Activated CD8-positive, alpha-beta memory T cell treated with anti-CD3 and anti-CD28 coated beads, Interleukin-2, amount 50 U/mL, for 48 hours (primary cell): ENCODE measurements around the gene WIPF3.

ENCODE experiments used
- DNase-seq: peaks from one replicate; pipeline ENCODE4 v3.0.0-alpha.2; 2020

Gene WIPF3

GRCh38 chr7:29919790-29920189, 113.5 kb downstream of the WIPF3 start:
- no peak for DNase-seq

- DNase-seq: no peak
These were observed 114.2 kb downstream of the WIPF3 start for GRCh38 chr7:29920491-29920890.

GRCh38 chr7:29921404-29922010, 115.2 kb downstream of the WIPF3 start:
- DNase-seq: peak; percentile 59

- DNase-seq: no peak
These were observed 116.8 kb downstream of the WIPF3 start for GRCh38 chr7:29922921-29923700.

GRCh38 chr7:29924006-29924405, 117.7 kb downstream of the WIPF3 start:
- no peak for DNase-seq

GRCh38 chr7:29924684-29925083, 118.4 kb downstream of the WIPF3 start:
- DNase-seq: no peak

- DNase-seq: no peak
These were observed 119.9 kb downstream of the WIPF3 start for GRCh38 chr7:29926216-29926615.

GRCh38 chr7:29926741-29927140, 120.4 kb downstream of the WIPF3 start:
- DNase-seq: no peak

GRCh38 chr7:29929018-29929807, 122.9 kb downstream of the WIPF3 start:
- DNase-seq: no peak

- DNase-seq: no peak
These were observed 128.8 kb downstream of the WIPF3 start for GRCh38 chr7:29935111-29935510.

GRCh38 chr7:29937132-29937531, 130.8 kb downstream of the WIPF3 start:
- no peak for DNase-seq

GRCh38 chr7:29940199-29940598, 133.9 kb downstream of the WIPF3 start:
- DNase-seq: no peak

GRCh38 chr7:29945259-29945809, 139.0 kb downstream of the WIPF3 start:
- no peak for DNase-seq

GRCh38 chr7:29946428-29947186, 140.3 kb downstream of the WIPF3 start:
- no peak for DNase-seq

GRCh38 chr7:29948587-29948986, 142.3 kb downstream of the WIPF3 start:
- no peak for DNase-seq

GRCh38 chr7:29950480-29950879, 144.2 kb downstream of the WIPF3 start:
- no peak for DNase-seq

GRCh38 chr7:29951206-29951605, 144.9 kb downstream of the WIPF3 start:
- no peak for DNase-seq

- DNase-seq: no peak
These were observed 147.5 kb downstream of the WIPF3 start for GRCh38 chr7:29953726-29954347.

- DNase-seq: no peak
These were observed 148.9 kb downstream of the WIPF3 start for GRCh38 chr7:29955075-29955792.

- DNase-seq: no peak
These were observed 149.6 kb downstream of the WIPF3 start for GRCh38 chr7:29955799-29956486.

GRCh38 chr7:29956487-29956836, 150.2 kb downstream of the WIPF3 start:
- no peak for DNase-seq
